Hepatocyte (in vitro differentiated cells): ENCODE data around the gene TUBB2A. TPM values are rescaled to one million over a fixed set of nuclear protein-coding genes. Genes with fewer than 3 reads are reported as not detected.

Source experiments
- DNase-seq: peaks from one replicate; pipeline ENCODE4 v3.0.0-alpha.2; 2016; ENCODE audit warnings: low spot score
- H2AFZ ChIP-seq: fragments of 200-600 bp; sonication (generic); 2 replicates; pipeline ENCODE4 v1.6.0; 2016; ENCODE audit warnings: antibody characterized with exemption, mild to moderate bottlenecking
- H3K27ac ChIP-seq: fragments of 200-600 bp; sonication (generic); 2 replicates; pipeline ENCODE4 v1.5.1; 2016; ENCODE audit warnings: mild to moderate bottlenecking
- H3K27me3 ChIP-seq: fragments of 200-600 bp; sonication (generic); 2 replicates; pipeline ENCODE4 v1.6.1; 2016
- H3K36me3 ChIP-seq: fragments of 200-600 bp; sonication (generic); replicated peaks from 2 replicates; pipeline ENCODE4 v1.5.1; 2016; ENCODE audit warnings: low read depth; ENCODE audit not compliant: insufficient read depth
- H3K4me1 ChIP-seq: fragments of 200-600 bp; sonication (generic); 2 replicates; pipeline ENCODE4 v1.5.1; 2016; ENCODE audit warnings: mild to moderate bottlenecking, moderate library complexity; ENCODE audit not compliant: insufficient read depth
- H3K4me2 ChIP-seq: fragments of 200-600 bp; sonication (generic); 2 replicates; pipeline ENCODE4 v1.6.0; 2016
- H3K4me3 ChIP-seq: fragments of 200-600 bp; sonication (generic); 2 replicates; pipeline ENCODE4 v1.5.1; 2016; ENCODE audit warnings: mild to moderate bottlenecking
- H3K79me2 ChIP-seq: fragments of 200-600 bp; sonication (generic); 2 replicates; pipeline ENCODE4 v1.6.0; 2017; ENCODE audit warnings: mild to moderate bottlenecking
- H3K9me2 ChIP-seq: fragments of 200-600 bp; sonication (generic); replicated peaks from 2 replicates; pipeline ENCODE4 v1.6.0; 2017; ENCODE audit warnings: mild to moderate bottlenecking; ENCODE audit not compliant: insufficient read depth
- H3K9me3 ChIP-seq: fragments of 200-600 bp; sonication (generic); 2 replicates; pipeline ENCODE4 v1.5.1; 2016; ENCODE audit warnings: low read depth, mild to moderate bottlenecking
- H4K20me1 ChIP-seq: fragments of 200-600 bp; sonication (generic); 2 replicates; pipeline ENCODE4 v1.6.0; 2016; ENCODE audit warnings: mild to moderate bottlenecking; ENCODE audit not compliant: insufficient read depth, poor library complexity, severe bottlenecking
- EZH2 ChIP-seq: fragments of 200-600 bp; sonication (generic); IDR thresholded peaks from 2 replicates; pipeline ENCODE4 v1.6.1; 2016; ENCODE audit warnings: antibody characterized with exemption, mild to moderate bottlenecking, borderline replicate concordance
- EZH2phosphoT487 ChIP-seq: fragments of 200-600 bp; sonication (generic); IDR thresholded peaks from one replicate; pipeline ENCODE4 v1.6.1; 2018; ENCODE audit warnings: antibody characterized with exemption, mild to moderate bottlenecking, low read depth, moderate library complexity; ENCODE audit not compliant: unreplicated experiment, severe bottlenecking
- WGBS: methylation state at CpG from one replicate; pipeline ENCODE4 v1.1.6; 2016; ENCODE audit warnings: low lambda C conversion rate; ENCODE audit errors: missing lambda C conversion rate; 5-methylcytosine and 5-hydroxymethylcytosine counted together
- polyA plus RNA-seq: library from polyadenylated mRNA; unstranded; fragments of >200 nt; fragmentation: Nextera tagmentation; extraction: Ambion mirVana; gene quantifications from 2 replicates; pipeline ENCODE4 v1.2.1, GENCODE V29; 2016
- total RNA-seq: library from RNA; depleted of rRNA; stranded (reverse); fragments of >200 nt; gene quantifications from 2 replicates; pipeline ENCODE4 v1.2.3, GENCODE V29; 2014
- TF ChIP-seq, protein P1 (sequence below): fragments of 200-600 bp; sonication (generic); IDR thresholded peaks from 2 replicates; pipeline ENCODE4 v1.5.1; 2016; ENCODE audit warnings: antibody characterized with exemption, mild to moderate bottlenecking; ENCODE audit not compliant: poor library complexity

The TUBB2A gene
- total and polyA plus RNA-seq, 2 experiments from 2014 or later, result 115 to 183 TPM

DNA sequence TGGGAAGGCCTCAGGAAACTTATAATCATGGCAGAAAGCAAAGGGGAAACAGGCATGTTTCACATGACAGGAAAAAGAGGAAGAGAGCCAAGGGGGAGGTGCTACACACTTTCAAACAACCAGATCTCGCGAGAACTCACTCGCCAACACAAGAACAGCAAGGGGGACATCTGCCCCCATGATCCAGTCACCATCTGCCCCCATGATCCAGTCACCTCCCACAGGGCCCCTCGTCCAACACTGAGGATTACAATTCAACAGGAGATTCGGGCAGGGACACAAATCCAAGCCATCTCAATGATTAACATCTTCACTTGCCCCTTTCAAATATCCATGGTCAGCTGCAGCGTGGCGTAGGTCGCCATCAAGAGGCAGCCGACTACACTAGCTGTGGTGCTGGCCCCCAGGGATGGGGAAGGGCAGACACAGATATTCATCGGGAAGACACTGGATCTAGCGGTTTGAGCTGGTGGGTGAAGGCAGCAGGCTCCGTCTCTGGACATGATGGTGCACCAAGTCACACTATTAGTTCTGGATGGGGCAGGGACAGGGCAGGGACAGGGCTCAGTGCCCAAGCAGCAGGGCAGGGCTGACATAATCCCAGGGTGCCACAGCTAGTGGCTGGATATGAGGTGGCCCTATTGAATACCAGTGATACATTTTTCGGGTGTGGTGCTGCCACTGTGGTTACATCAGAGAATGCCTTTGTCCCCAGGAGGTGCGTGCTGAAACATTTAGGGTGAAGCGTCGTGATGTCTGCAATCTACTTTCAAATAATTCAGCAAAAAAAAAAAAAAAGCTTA, 38.6 kb upstream of the TUBB2A start:
- no peaks in the 10 kb centered on the region for H4K20me1 ChIP-seq
- H3K4me3 ChIP-seq, result no peak overlapping the region
- no peaks in the 10 kb centered on the region for H3K79me2 ChIP-seq
- no peaks in the 10 kb centered on the region for H3K9me3 ChIP-seq
- WGBS, result 74% methylated on average over 16 of the region's 16 CpGs
- H3K27ac ChIP-seq, result no peak overlapping the region
- no peaks in the 10 kb centered on the region for H3K27me3 ChIP-seq
- no peaks in the 10 kb centered on the region for H3K9me2 ChIP-seq
- no peak overlapping the region for H3K4me2 ChIP-seq
- no peak overlapping the region for H2AFZ ChIP-seq
- no peaks in the 10 kb centered on the region for H3K36me3 ChIP-seq
- DNase-seq, result no peak
- TF ChIP-seq EZH2, result no peak
- TF ChIP-seq, protein P1, sequence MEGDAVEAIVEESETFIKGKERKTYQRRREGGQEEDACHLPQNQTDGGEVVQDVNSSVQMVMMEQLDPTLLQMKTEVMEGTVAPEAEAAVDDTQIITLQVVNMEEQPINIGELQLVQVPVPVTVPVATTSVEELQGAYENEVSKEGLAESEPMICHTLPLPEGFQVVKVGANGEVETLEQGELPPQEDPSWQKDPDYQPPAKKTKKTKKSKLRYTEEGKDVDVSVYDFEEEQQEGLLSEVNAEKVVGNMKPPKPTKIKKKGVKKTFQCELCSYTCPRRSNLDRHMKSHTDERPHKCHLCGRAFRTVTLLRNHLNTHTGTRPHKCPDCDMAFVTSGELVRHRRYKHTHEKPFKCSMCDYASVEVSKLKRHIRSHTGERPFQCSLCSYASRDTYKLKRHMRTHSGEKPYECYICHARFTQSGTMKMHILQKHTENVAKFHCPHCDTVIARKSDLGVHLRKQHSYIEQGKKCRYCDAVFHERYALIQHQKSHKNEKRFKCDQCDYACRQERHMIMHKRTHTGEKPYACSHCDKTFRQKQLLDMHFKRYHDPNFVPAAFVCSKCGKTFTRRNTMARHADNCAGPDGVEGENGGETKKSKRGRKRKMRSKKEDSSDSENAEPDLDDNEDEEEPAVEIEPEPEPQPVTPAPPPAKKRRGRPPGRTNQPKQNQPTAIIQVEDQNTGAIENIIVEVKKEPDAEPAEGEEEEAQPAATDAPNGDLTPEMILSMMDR, result no peak
- no peak for TF ChIP-seq EZH2phosphoT487
- H3K4me1 ChIP-seq, result no peaks in the 10 kb centered on the region

DNA sequence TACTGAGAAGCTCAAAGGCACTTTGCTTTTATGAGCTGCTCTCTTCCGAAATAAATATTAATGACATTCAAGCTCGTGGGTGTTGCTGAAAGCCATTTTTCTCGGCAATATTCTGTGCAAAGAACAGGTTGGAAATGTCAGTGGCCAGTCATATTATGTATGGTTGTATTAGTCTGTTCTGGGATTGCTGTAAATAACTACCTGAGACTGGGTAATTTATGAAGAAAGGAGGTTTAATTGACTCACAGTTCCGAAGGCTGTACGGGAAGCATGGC, 38.0 kb upstream of the TUBB2A start:
- H3K4me2 ChIP-seq, result no peak overlapping the region
- WGBS, result 74% methylated on average over 5 of the region's 5 CpGs
- H3K4me3 ChIP-seq, result no peak overlapping the region
- H4K20me1 ChIP-seq, result no peaks in the 10 kb centered on the region
- no peak overlapping the region for H3K27ac ChIP-seq
- no peak overlapping the region for H2AFZ ChIP-seq
- H3K27me3 ChIP-seq, result no peaks in the 10 kb centered on the region
- no peaks in the 10 kb centered on the region for H3K9me2 ChIP-seq
- no peaks in the 10 kb centered on the region for H3K79me2 ChIP-seq
- H3K9me3 ChIP-seq, result no peaks in the 10 kb centered on the region
- H3K36me3 ChIP-seq, result no peaks in the 10 kb centered on the region
- no peak for TF ChIP-seq EZH2
- TF ChIP-seq EZH2phosphoT487, result no peak
- TF ChIP-seq, protein P1, result no peak
- no peaks in the 10 kb centered on the region for H3K4me1 ChIP-seq
- no peak for DNase-seq

DNA sequence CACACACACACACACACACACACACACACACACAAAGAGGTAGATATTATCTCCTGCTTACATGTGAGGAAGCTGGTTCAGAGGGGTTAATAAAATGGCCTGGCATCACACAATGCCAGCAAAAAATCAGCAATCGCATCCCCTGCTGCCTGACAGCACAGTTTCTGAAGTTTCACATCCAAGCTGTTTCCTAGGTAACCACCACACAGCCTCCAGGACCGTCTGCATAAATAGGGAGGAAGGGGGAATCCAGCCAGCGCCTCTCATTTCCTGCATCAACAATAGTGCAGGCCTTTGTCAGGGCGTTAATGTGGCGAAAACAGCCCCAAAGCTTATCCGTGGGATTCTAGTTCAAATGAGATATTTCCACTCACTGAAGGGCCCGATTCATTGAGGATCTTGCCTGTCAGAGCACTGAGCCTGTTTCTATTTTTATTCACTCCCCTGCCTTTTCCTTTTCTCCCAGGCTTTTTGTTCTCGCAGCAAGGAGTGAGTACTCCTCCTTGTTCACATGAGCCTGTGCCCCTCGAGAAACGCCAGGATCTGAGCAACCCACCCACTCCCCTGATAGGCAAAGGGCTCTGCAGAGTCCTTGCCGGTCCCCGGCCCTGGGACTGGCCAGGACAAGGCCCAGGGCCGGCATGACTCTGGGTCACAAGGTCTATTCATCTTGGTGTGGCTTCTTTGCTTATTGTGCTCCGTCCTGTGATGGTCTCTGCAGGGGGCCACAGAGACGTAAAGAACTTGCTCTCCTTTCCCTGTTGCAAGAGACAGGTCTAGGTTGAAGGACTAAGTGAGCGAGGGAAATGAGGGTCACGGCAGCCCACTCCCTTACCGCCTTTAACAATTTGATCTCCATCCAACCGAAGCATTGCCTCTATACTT, 37.4 kb upstream of the TUBB2A start:
- no peaks in the 10 kb centered on the region for H3K9me2 ChIP-seq
- WGBS, result 61% methylated on average over 19 of the region's 19 CpGs
- TF ChIP-seq EZH2, result no peak
- TF ChIP-seq EZH2phosphoT487, result no peak
- TF ChIP-seq, protein P1, result no peak
- H3K4me1 ChIP-seq, result no peaks in the 10 kb centered on the region
- H3K4me2 ChIP-seq, result no peak overlapping the region
- no peak overlapping the region for H3K27ac ChIP-seq
- no peak overlapping the region for H3K4me3 ChIP-seq
- H2AFZ ChIP-seq, result no peak overlapping the region
- H3K36me3 ChIP-seq, result no peaks in the 10 kb centered on the region
- no peaks in the 10 kb centered on the region for H3K27me3 ChIP-seq
- no peak for DNase-seq
- no peaks in the 10 kb centered on the region for H3K9me3 ChIP-seq
- no peaks in the 10 kb centered on the region for H3K79me2 ChIP-seq
- H4K20me1 ChIP-seq, result no peaks in the 10 kb centered on the region
